ENCODE results near the gene SPEG.

Gene SPEG

DNA sequence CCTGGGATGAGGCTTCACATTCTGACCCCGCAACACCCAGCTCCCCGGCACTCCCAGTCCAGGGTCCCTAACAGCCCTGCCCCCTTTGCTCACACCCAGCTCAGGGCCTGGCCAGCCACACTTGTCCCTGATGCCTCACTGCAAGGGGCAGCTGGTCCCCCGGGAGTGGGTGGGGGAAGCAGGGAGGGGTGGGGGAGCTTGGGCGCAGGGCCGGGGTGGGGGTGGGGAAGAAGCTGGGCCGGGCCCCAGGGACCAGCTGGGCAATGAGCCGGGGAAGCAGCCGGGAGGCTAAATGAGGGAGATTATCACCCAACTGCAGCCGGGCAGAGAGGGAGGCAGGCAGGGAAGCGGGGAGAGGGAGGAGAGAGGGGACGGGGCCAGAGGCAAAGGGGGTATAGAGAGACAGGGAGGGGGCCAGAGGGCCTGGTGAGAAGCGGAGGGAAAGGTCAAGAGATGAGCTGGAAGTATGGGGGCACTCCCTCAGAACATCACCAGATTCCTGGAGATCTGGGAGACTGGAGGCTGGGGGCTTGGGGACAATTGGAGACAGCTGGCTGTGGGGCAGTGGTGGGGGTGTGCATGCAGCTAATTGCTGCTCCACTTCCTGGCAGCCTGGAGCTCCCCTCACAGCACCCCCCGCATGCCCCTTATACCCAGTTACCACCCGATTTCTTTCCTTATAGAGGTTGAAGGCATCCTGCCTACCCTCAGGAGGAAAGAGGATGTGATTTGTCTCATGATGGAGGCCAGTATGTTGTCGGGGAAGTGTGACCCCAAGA, 77.1 kb downstream of the SPEG start:
- Histone ChIP-seq H3K9me3 (no peaks in the 10 kb centered on the region), H3K4me1 (peaks cover 82% of the 10 kb centered on the region), H3K27me3 (no peaks in the 10 kb centered on the region), H3K4me3 (ENCODE audit: low read depth, low read length) (peak overlapping the region; percentile 44), H3K36me3 (no peaks in the 10 kb centered on the region)
- peak; percentile 88 for DNase-seq
- TF ChIP-seq, protein P1, sequence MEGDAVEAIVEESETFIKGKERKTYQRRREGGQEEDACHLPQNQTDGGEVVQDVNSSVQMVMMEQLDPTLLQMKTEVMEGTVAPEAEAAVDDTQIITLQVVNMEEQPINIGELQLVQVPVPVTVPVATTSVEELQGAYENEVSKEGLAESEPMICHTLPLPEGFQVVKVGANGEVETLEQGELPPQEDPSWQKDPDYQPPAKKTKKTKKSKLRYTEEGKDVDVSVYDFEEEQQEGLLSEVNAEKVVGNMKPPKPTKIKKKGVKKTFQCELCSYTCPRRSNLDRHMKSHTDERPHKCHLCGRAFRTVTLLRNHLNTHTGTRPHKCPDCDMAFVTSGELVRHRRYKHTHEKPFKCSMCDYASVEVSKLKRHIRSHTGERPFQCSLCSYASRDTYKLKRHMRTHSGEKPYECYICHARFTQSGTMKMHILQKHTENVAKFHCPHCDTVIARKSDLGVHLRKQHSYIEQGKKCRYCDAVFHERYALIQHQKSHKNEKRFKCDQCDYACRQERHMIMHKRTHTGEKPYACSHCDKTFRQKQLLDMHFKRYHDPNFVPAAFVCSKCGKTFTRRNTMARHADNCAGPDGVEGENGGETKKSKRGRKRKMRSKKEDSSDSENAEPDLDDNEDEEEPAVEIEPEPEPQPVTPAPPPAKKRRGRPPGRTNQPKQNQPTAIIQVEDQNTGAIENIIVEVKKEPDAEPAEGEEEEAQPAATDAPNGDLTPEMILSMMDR (IDR thresholded peaks at IDR 0.05; ENCODE audit: low read depth, low read length), result no peak

- H3K4me1 ChIP-seq, result peaks cover 75% of the 10 kb centered on the region
- no peaks in the 10 kb centered on the region for H3K9me3 ChIP-seq
- H3K27me3 ChIP-seq, result no peaks in the 10 kb centered on the region
Measured at GRCh38 chr2:219512524-219513216, 78.0 kb downstream of the SPEG start.

DNA sequence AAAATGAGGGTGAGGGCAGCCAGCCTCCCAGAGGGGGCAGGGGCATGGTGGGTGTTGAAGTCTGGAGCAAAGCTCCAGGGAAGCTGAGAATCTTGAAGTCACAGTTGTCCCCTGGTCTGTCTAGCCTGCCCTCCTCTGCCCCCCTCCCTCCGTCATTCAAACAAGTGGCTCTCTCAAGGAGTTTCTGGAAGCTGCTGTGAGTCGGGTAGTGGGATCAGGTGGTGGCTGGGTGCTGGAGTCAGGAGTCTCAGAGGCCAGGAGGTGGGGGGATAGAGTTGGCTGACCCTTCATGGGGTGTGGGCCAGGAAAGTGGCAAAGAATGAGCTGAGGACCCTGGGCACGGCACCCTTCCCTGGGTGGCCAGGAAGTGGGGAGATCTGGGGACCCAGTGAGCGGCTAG, 79.1 kb downstream of the SPEG start:
- Histone ChIP-seq H3K9me3 (no peaks in the 10 kb centered on the region), H3K4me3 (ENCODE audit: low read depth, low read length) (peak overlapping the region; percentile 53), H3K36me3 (no peaks in the 10 kb centered on the region), H3K4me1 (peaks cover 67% of the 10 kb centered on the region), H3K27me3 (no peaks in the 10 kb centered on the region)
- no peak for DNase-seq
- TF ChIP-seq, protein P1 (IDR thresholded peaks at IDR 0.05; ENCODE audit: low read depth, low read length), result no peak

More at GRCh38 chr2:219512524-219513216, 78.0 kb downstream of the SPEG start:
- Histone ChIP-seq H3K36me3 (no peaks in the 10 kb centered on the region), H3K4me3 (ENCODE audit: low read depth, low read length) (peak overlapping the region; percentile 19)
- DNase-seq, result peak; percentile 69
- TF ChIP-seq, protein P1 (IDR thresholded peaks at IDR 0.05; ENCODE audit: low read depth, low read length), result no peak

DNA sequence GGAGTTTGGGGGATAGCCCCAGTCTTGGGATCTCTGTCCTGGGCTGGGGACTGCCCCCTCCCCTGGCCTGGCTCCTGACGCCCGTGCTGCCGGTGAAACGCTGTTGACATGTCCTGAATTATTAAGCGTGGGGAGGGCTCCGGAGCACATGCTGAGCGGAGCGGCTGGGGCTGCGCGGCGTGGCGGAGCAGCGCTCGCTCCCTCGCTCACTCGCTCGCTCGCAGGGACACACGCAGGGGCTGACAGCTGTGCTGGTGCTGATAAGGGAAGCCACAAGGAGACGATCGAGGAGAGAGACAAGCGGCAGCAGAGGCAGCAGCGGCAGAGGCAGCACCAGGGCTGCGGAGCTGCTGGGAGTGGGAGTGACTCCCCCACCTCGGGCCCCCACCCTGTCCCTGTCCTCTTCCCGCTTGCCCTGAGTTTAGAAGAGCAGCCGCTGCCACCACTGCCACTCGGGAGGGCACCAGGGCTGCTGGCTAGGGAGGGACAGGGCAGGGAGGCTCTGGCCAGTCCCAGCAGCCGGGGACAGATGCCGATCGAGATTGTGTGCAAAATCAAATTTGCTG, 79.6 kb downstream of the SPEG start, which contains the start of gene ASIC4:
ASIC4 (plus strand) TSS at position 287 of the 566 bp plus-strand sequence; CDS start at position 530, 243 bp downstream.
- H3K4me3 ChIP-seq (ENCODE audit: low read depth, low read length), result peak within 1 kb of the TSS; percentile 53
- TF ChIP-seq, protein P1 (IDR thresholded peaks at IDR 0.05; ENCODE audit: low read depth, low read length), result no peak
- H3K27me3 ChIP-seq, result no peaks in the 10 kb centered on the region
- H3K9me3 ChIP-seq, result no peaks in the 10 kb centered on the region
- DNase-seq, result peak; percentile 76
- peaks cover 66% of the 10 kb centered on the region for H3K4me1 ChIP-seq
- no peaks in the 10 kb centered on the region for H3K36me3 ChIP-seq

- peak overlapping the region; percentile 53 for H3K4me3 ChIP-seq (ENCODE audit: low read depth, low read length)
- H3K4me1 ChIP-seq, result peaks cover 65% of the 10 kb centered on the region
- TF ChIP-seq, protein P1 (IDR thresholded peaks at IDR 0.05; ENCODE audit: low read depth, low read length), result no peak
- no peaks in the 10 kb centered on the region for H3K27me3 ChIP-seq
- DNase-seq, result no peak
- no peaks in the 10 kb centered on the region for H3K36me3 ChIP-seq
- no peaks in the 10 kb centered on the region for H3K9me3 ChIP-seq
Measured at GRCh38 chr2:219514836-219515235, 80.2 kb downstream of the SPEG start.

Measured in BE2C (cell line).